ENCODE results near the gene CELF2.

The CELF2 gene

GRCh38 chr10:10973310-10973709 lies 44.4 kb upstream of the CELF2 start:
- TF ChIP-seq ZFP3 (CRISPR knock-in tag; IDR thresholded peaks at IDR 0.05) (no peak), TCF4 (CRISPR knock-in tag; IDR thresholded peaks at IDR 0.05; ENCODE audit: borderline replicate concordance) (no peak)
- ATAC-seq = no peak

DNA sequence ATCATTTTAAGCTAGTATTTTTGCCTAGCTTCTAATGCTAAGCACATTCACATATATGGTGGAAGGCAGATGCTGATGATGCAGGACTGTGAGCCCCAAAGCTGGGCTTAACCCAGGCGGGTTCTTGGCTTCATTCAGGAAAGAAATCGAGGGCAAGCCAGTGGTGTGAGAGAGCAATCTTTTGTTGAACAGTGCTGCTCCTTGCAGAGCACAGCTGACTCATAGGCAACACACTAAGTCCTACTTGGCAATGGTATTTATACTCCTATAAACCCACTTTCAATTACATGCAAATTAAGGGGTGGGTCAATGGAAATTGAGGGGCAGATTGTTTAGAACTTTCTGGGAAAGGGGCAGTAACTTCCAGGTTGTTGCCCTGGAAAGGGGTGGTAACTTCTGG lies 42.0 kb upstream of the CELF2 start:
- TF ChIP-seq GLIS3 (CRISPR knock-in tag; IDR thresholded peaks at IDR 0.05) (no peak), ZNF565 (CRISPR knock-in tag; conservative IDR thresholded peaks at IDR 0.05; ENCODE audit: low read depth) (no peak), ZFP3 (CRISPR knock-in tag; IDR thresholded peaks at IDR 0.05) (no peak), PPARA (CRISPR knock-in tag; IDR thresholded peaks at IDR 0.05; ENCODE audit: borderline replicate concordance) (no peak), CSDC2 (CRISPR knock-in tag; IDR thresholded peaks at IDR 0.05) (no peak), TOX (CRISPR knock-in tag; IDR thresholded peaks at IDR 0.05; ENCODE audit: borderline replicate concordance) (no peak), SNAI2 (CRISPR knock-in tag; IDR thresholded peaks at IDR 0.05) (no peak), TCF4 (CRISPR knock-in tag; IDR thresholded peaks at IDR 0.05; ENCODE audit: borderline replicate concordance) (no peak), CSRNP3 (CRISPR knock-in tag; IDR thresholded peaks at IDR 0.05) (no peak), ZNF8 (CRISPR knock-in tag; IDR thresholded peaks at IDR 0.05) (no peak), ESRRG (CRISPR knock-in tag; IDR thresholded peaks at IDR 0.05) (no peak), OSR1 (CRISPR knock-in tag; IDR thresholded peaks at IDR 0.05) (no peak), ISL1 (CRISPR knock-in tag; IDR thresholded peaks at IDR 0.05) (no peak), BACH2 (CRISPR knock-in tag; IDR thresholded peaks at IDR 0.05; ENCODE audit: borderline replicate concordance) (no peak), ARNTL (CRISPR knock-in tag; IDR thresholded peaks at IDR 0.05; ENCODE audit: borderline replicate concordance, low read depth) (no peak)
- TF ChIP-seq, protein P1, sequence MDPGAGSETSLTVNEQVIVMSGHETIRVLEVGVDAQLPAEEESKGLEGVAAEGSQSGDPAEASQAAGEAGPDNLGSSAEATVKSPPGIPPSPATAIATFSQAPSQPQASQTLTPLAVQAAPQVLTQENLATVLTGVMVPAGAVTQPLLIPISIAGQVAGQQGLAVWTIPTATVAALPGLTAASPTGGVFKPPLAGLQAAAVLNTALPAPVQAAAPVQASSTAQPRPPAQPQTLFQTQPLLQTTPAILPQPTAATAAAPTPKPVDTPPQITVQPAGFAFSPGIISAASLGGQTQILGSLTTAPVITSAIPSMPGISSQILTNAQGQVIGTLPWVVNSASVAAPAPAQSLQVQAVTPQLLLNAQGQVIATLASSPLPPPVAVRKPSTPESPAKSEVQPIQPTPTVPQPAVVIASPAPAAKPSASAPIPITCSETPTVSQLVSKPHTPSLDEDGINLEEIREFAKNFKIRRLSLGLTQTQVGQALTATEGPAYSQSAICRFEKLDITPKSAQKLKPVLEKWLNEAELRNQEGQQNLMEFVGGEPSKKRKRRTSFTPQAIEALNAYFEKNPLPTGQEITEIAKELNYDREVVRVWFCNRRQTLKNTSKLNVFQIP (CRISPR knock-in tag; IDR thresholded peaks at IDR 0.05; ENCODE audit: borderline replicate concordance, low read depth) = no peak
- TF ChIP-seq, protein P2, sequence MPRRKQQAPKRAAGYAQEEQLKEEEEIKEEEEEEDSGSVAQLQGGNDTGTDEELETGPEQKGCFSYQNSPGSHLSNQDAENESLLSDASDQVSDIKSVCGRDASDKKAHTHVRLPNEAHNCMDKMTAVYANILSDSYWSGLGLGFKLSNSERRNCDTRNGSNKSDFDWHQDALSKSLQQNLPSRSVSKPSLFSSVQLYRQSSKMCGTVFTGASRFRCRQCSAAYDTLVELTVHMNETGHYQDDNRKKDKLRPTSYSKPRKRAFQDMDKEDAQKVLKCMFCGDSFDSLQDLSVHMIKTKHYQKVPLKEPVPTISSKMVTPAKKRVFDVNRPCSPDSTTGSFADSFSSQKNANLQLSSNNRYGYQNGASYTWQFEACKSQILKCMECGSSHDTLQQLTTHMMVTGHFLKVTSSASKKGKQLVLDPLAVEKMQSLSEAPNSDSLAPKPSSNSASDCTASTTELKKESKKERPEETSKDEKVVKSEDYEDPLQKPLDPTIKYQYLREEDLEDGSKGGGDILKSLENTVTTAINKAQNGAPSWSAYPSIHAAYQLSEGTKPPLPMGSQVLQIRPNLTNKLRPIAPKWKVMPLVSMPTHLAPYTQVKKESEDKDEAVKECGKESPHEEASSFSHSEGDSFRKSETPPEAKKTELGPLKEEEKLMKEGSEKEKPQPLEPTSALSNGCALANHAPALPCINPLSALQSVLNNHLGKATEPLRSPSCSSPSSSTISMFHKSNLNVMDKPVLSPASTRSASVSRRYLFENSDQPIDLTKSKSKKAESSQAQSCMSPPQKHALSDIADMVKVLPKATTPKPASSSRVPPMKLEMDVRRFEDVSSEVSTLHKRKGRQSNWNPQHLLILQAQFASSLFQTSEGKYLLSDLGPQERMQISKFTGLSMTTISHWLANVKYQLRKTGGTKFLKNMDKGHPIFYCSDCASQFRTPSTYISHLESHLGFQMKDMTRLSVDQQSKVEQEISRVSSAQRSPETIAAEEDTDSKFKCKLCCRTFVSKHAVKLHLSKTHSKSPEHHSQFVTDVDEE (CRISPR knock-in tag; IDR thresholded peaks at IDR 0.05) = no peak
- no peak for ATAC-seq

DNA sequence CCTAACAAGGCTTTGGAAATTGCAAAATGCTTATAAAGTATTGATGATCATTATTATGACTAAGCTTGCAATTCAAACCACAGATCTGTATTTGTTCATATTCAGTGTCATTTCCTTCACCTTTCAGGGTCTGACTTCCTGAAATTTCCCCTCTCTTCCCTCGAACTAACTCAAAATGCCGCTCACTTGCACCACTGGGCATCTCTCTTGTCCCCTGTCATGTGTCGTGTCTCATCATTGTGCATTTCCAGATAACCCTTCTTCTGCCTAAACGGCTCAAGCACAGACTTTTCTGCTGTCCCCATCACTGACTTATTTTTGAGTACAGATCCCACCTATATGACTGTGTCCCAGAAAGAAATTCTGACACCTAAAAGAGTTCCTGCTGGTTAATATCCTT lies 41.0 kb upstream of the CELF2 start:
- no peak for ATAC-seq
- TF ChIP-seq TOX (CRISPR knock-in tag; IDR thresholded peaks at IDR 0.05; ENCODE audit: borderline replicate concordance) (no peak), ARNTL (CRISPR knock-in tag; IDR thresholded peaks at IDR 0.05; ENCODE audit: borderline replicate concordance, low read depth) (no peak), ESRRG (CRISPR knock-in tag; IDR thresholded peaks at IDR 0.05) (no peak), RARB (CRISPR knock-in tag; IDR thresholded peaks at IDR 0.05) (no peak), CSRNP3 (CRISPR knock-in tag; IDR thresholded peaks at IDR 0.05) (no peak), GLIS3 (CRISPR knock-in tag; IDR thresholded peaks at IDR 0.05) (no peak), ZC3H10 (CRISPR knock-in tag; IDR thresholded peaks at IDR 0.05) (no peak), ZFP30 (CRISPR knock-in tag; IDR thresholded peaks at IDR 0.05) (no peak), ZNF8 (CRISPR knock-in tag; IDR thresholded peaks at IDR 0.05) (no peak), BACH2 (CRISPR knock-in tag; IDR thresholded peaks at IDR 0.05; ENCODE audit: borderline replicate concordance) (no peak), OSR1 (CRISPR knock-in tag; IDR thresholded peaks at IDR 0.05) (no peak), TCF4 (CRISPR knock-in tag; IDR thresholded peaks at IDR 0.05; ENCODE audit: borderline replicate concordance) (no peak)
- TF ChIP-seq, protein P1 (CRISPR knock-in tag; IDR thresholded peaks at IDR 0.05; ENCODE audit: borderline replicate concordance, low read depth) = no peak
- TF ChIP-seq, protein P3, sequence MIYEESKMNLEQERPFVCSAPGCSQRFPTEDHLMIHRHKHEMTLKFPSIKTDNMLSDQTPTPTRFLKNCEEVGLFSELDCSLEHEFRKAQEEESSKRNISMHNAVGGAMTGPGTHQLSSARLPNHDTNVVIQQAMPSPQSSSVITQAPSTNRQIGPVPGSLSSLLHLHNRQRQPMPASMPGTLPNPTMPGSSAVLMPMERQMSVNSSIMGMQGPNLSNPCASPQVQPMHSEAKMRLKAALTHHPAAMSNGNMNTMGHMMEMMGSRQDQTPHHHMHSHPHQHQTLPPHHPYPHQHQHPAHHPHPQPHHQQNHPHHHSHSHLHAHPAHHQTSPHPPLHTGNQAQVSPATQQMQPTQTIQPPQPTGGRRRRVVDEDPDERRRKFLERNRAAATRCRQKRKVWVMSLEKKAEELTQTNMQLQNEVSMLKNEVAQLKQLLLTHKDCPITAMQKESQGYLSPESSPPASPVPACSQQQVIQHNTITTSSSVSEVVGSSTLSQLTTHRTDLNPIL (CRISPR knock-in tag; IDR thresholded peaks at IDR 0.05; ENCODE audit: low read depth) = no peak
- TF ChIP-seq, protein P2 (CRISPR knock-in tag; IDR thresholded peaks at IDR 0.05) = no peak

Data from SK-N-SH treated with all-trans-retinoic acid at 6 μM for 48 hours (cell line).